BLaER1 (cell line): ENCODE results near the gene RAB28.

Experiments used
- H3K27ac ChIP-seq: shearing (Covaris generic); formaldehyde crosslinking; 2 replicates; pipeline ENCODE4 v1.8.1; 2022
- H3K27me3 ChIP-seq: shearing (Covaris generic); formaldehyde crosslinking; 2 replicates; pipeline ENCODE4 v1.8.1; 2022
- H3K36me3 ChIP-seq: shearing (Covaris generic); formaldehyde crosslinking; 2 replicates; pipeline ENCODE4 v1.8.1; 2022
- H3K4me1 ChIP-seq: shearing (Covaris generic); formaldehyde crosslinking; 2 replicates; pipeline ENCODE4 v1.8.1; 2022
- H3K4me2 ChIP-seq: shearing (Covaris generic); formaldehyde crosslinking; 2 replicates; pipeline ENCODE4 v1.8.1; 2022
- H3K4me3 ChIP-seq: shearing (Covaris generic); formaldehyde crosslinking; 2 replicates; pipeline ENCODE4 v1.8.1; 2022
- H3K9ac ChIP-seq: shearing (Covaris generic); formaldehyde crosslinking; 2 replicates; pipeline ENCODE4 v1.8.1; 2022
- H3K9me3 ChIP-seq: shearing (Covaris generic); formaldehyde crosslinking; 2 replicates; pipeline ENCODE4 v1.8.1; 2022
- H4K20me1 ChIP-seq: shearing (Covaris generic); formaldehyde crosslinking; 2 replicates; pipeline ENCODE4 v1.8.1; 2022
- Cebpa-rat ChIP-seq: shearing (Covaris generic); IDR thresholded peaks from 2 replicates; pipeline ENCODE4 v1.8.1; 2022

RAB28 gene

GRCh38 chr4:13514722-13515121 is 30.6 kb upstream of the RAB28 start:
- Histone ChIP-seq H3K4me3 (no peak overlapping the region), H3K9me3 (no peaks in the 10 kb centered on the region), H3K27ac (no peak overlapping the region), H3K4me2 (no peak overlapping the region), H3K4me1 (no peaks in the 10 kb centered on the region), H3K27me3 (no peaks in the 10 kb centered on the region), H3K9ac (no peak overlapping the region), H4K20me1 (no peaks in the 10 kb centered on the region), H3K36me3 (no peaks in the 10 kb centered on the region)
- TF ChIP-seq Cebpa-rat: no peak

GRCh38 chr4:13511101-13511500 is 27.0 kb upstream of the RAB28 start:
- TF ChIP-seq Cebpa-rat: no peak
- Histone ChIP-seq H4K20me1 (no peaks in the 10 kb centered on the region), H3K4me3 (no peak overlapping the region)

GRCh38 chr4:13509442-13509841 is 25.3 kb upstream of the RAB28 start:
- Histone ChIP-seq H3K4me3 (no peak overlapping the region), H3K36me3 (no peaks in the 10 kb centered on the region), H3K9me3 (no peaks in the 10 kb centered on the region), H3K27me3 (no peaks in the 10 kb centered on the region), H4K20me1 (no peaks in the 10 kb centered on the region), H3K9ac (no peak overlapping the region), H3K4me2 (no peak overlapping the region), H3K27ac (no peak overlapping the region), H3K4me1 (no peaks in the 10 kb centered on the region)
- no peak for TF ChIP-seq Cebpa-rat

More at GRCh38 chr4:13511101-13511500, 27.0 kb upstream of the RAB28 start:
- H3K4me2 ChIP-seq: no peak overlapping the region
- no peaks in the 10 kb centered on the region for H3K36me3 ChIP-seq
- H3K9me3 ChIP-seq: no peaks in the 10 kb centered on the region
- no peaks in the 10 kb centered on the region for H3K27me3 ChIP-seq
- H3K4me1 ChIP-seq: no peaks in the 10 kb centered on the region
- no peak overlapping the region for H3K9ac ChIP-seq
- H3K27ac ChIP-seq: no peak overlapping the region

- no peak for TF ChIP-seq Cebpa-rat
- Histone ChIP-seq H3K9ac (no peak overlapping the region), H3K27ac (no peak overlapping the region), H4K20me1 (no peaks in the 10 kb centered on the region), H3K4me1 (no peaks in the 10 kb centered on the region), H3K4me2 (no peak overlapping the region), H3K27me3 (no peaks in the 10 kb centered on the region), H3K9me3 (no peaks in the 10 kb centered on the region), H3K36me3 (no peaks in the 10 kb centered on the region), H3K4me3 (no peak overlapping the region)
Measured at GRCh38 chr4:13504374-13504773, 20.2 kb upstream of the RAB28 start.

- Histone ChIP-seq H3K4me1 (no peaks in the 10 kb centered on the region), H3K36me3 (no peaks in the 10 kb centered on the region), H3K9me3 (no peaks in the 10 kb centered on the region), H4K20me1 (no peaks in the 10 kb centered on the region), H3K27me3 (no peaks in the 10 kb centered on the region), H3K4me3 (no peak overlapping the region), H3K4me2 (no peak overlapping the region), H3K9ac (no peak overlapping the region), H3K27ac (no peak overlapping the region)
- TF ChIP-seq Cebpa-rat: no peak
Measured at GRCh38 chr4:13498469-13498868, 14.3 kb upstream of the RAB28 start.

GRCh38 chr4:13496605-13497004 is 12.5 kb upstream of the RAB28 start:
- H3K4me3 ChIP-seq: no peak overlapping the region
- no peak overlapping the region for H3K4me2 ChIP-seq
- TF ChIP-seq Cebpa-rat: no peak
- H3K9me3 ChIP-seq: no peaks in the 10 kb centered on the region
- no peak overlapping the region for H3K9ac ChIP-seq
- H3K4me1 ChIP-seq: no peaks in the 10 kb centered on the region
- no peak overlapping the region for H3K27ac ChIP-seq
- H3K27me3 ChIP-seq: no peaks in the 10 kb centered on the region
- H4K20me1 ChIP-seq: no peaks in the 10 kb centered on the region
- H3K36me3 ChIP-seq: no peaks in the 10 kb centered on the region

- no peak for TF ChIP-seq Cebpa-rat
- H4K20me1 ChIP-seq: no peaks in the 10 kb centered on the region
- H3K9ac ChIP-seq: no peak overlapping the region
- no peaks in the 10 kb centered on the region for H3K9me3 ChIP-seq
- no peaks in the 10 kb centered on the region for H3K27me3 ChIP-seq
- H3K4me1 ChIP-seq: no peaks in the 10 kb centered on the region
- no peak overlapping the region for H3K4me3 ChIP-seq
- no peak overlapping the region for H3K27ac ChIP-seq
- no peaks in the 10 kb centered on the region for H3K36me3 ChIP-seq
- H3K4me2 ChIP-seq: no peak overlapping the region
Measured at GRCh38 chr4:13495753-13496152, 11.6 kb upstream of the RAB28 start.

GRCh38 chr4:13493793-13494192 is 9.7 kb upstream of the RAB28 start:
- Histone ChIP-seq H4K20me1 (no peaks in the 10 kb centered on the region), H3K9ac (no peak overlapping the region), H3K4me1 (no peaks in the 10 kb centered on the region), H3K27me3 (no peaks in the 10 kb centered on the region), H3K9me3 (no peaks in the 10 kb centered on the region), H3K27ac (no peak overlapping the region), H3K4me3 (no peak overlapping the region), H3K36me3 (no peaks in the 10 kb centered on the region), H3K4me2 (no peak overlapping the region)
- no peak for TF ChIP-seq Cebpa-rat

GRCh38 chr4:13492747-13493146 is 8.6 kb upstream of the RAB28 start:
- Histone ChIP-seq H3K36me3 (no peaks in the 10 kb centered on the region), H3K27me3 (no peaks in the 10 kb centered on the region), H4K20me1 (no peaks in the 10 kb centered on the region), H3K4me3 (no peak overlapping the region), H3K4me1 (no peaks in the 10 kb centered on the region), H3K27ac (no peak overlapping the region), H3K9ac (no peak overlapping the region), H3K4me2 (no peak overlapping the region), H3K9me3 (no peaks in the 10 kb centered on the region)
- no peak for TF ChIP-seq Cebpa-rat

- Histone ChIP-seq H3K36me3 (no peaks in the 10 kb centered on the region), H3K27ac (peak overlapping the region; percentile 100), H3K27me3 (no peaks in the 10 kb centered on the region), H3K4me2 (peak overlapping the region; percentile 84), H4K20me1 (peaks cover 38% of the 10 kb centered on the region), H3K4me3 (peak overlapping the region; percentile 99), H3K9me3 (no peaks in the 10 kb centered on the region), H3K4me1 (peaks cover 15% of the 10 kb centered on the region), H3K9ac (peak overlapping the region; percentile 99)
- TF ChIP-seq Cebpa-rat: no peak
Measured at GRCh38 chr4:13484749-13485221, 645 bp upstream of the RAB28 start.

- peak overlapping the region; percentile 90 for H3K4me2 ChIP-seq
- H3K9ac ChIP-seq: peak overlapping the region; percentile 99
- H3K27ac ChIP-seq: peak overlapping the region; percentile 100
- TF ChIP-seq Cebpa-rat: no peak
- H3K27me3 ChIP-seq: no peaks in the 10 kb centered on the region
- no peaks in the 10 kb centered on the region; the same call in 1 of the 2 replicates for H3K36me3 ChIP-seq
- peak overlapping the region; percentile 99 for H3K4me3 ChIP-seq
- no peaks in the 10 kb centered on the region for H3K9me3 ChIP-seq
- peaks cover 15% of the 10 kb centered on the region for H3K4me1 ChIP-seq
- peaks cover 49% of the 10 kb centered on the region for H4K20me1 ChIP-seq
Measured at GRCh38 chr4:13483768-13484121, 395 bp downstream of the RAB28 start.
